ENCODE results near the gene SPATA6L. TPM values are rescaled to one million over a fixed set of nuclear protein-coding genes. Genes with fewer than 3 reads are reported as not detected.

Gene SPATA6L
- total and polyA plus RNA-seq, 2 experiments from 2014 or later, result 1.7 to 1.9 TPM

DNA sequence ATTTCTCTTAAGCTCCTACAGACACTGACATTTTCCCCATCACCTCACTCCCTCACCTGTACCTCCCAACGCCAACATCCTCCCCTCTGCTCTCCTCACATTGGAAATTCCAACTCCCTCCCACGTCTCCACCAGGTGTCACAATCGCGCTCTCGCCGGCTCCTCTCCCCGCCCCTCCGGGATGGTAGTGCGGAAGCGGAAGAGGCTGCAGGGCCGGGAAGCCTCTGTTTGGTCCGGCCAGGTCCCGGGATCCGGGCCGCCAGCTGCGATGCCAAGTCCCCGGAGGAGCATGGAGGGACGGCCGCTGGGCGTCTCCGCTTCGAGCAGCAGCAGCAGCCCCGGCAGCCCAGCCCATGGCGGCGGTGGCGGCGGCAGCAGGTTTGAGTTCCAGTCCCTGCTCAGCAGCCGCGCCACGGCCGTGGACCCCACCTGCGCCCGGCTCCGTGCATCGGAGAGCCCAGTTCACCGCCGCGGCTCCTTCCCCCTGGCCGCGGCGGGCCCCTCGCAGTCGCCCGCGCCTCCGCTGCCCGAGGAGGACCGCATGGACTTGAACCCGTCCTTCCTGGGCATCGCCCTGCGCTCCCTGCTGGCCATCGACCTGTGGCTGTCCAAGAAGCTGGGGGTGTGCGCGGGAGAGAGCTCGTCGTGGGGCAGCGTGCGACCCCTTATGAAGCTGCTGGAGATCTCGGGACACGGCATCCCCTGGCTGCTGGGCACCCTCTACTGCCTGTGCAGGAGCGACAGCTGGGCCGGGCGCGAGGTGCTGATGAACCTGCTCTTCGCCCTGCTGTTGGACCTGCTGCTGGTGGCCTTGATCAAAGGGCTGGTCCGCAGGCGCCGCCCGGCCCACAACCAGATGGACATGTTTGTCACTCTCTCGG, 3.9 kb downstream of the SPATA6L start, which contains the start of gene PLPP6 (continued):
- TF ChIP-seq, protein P1, sequence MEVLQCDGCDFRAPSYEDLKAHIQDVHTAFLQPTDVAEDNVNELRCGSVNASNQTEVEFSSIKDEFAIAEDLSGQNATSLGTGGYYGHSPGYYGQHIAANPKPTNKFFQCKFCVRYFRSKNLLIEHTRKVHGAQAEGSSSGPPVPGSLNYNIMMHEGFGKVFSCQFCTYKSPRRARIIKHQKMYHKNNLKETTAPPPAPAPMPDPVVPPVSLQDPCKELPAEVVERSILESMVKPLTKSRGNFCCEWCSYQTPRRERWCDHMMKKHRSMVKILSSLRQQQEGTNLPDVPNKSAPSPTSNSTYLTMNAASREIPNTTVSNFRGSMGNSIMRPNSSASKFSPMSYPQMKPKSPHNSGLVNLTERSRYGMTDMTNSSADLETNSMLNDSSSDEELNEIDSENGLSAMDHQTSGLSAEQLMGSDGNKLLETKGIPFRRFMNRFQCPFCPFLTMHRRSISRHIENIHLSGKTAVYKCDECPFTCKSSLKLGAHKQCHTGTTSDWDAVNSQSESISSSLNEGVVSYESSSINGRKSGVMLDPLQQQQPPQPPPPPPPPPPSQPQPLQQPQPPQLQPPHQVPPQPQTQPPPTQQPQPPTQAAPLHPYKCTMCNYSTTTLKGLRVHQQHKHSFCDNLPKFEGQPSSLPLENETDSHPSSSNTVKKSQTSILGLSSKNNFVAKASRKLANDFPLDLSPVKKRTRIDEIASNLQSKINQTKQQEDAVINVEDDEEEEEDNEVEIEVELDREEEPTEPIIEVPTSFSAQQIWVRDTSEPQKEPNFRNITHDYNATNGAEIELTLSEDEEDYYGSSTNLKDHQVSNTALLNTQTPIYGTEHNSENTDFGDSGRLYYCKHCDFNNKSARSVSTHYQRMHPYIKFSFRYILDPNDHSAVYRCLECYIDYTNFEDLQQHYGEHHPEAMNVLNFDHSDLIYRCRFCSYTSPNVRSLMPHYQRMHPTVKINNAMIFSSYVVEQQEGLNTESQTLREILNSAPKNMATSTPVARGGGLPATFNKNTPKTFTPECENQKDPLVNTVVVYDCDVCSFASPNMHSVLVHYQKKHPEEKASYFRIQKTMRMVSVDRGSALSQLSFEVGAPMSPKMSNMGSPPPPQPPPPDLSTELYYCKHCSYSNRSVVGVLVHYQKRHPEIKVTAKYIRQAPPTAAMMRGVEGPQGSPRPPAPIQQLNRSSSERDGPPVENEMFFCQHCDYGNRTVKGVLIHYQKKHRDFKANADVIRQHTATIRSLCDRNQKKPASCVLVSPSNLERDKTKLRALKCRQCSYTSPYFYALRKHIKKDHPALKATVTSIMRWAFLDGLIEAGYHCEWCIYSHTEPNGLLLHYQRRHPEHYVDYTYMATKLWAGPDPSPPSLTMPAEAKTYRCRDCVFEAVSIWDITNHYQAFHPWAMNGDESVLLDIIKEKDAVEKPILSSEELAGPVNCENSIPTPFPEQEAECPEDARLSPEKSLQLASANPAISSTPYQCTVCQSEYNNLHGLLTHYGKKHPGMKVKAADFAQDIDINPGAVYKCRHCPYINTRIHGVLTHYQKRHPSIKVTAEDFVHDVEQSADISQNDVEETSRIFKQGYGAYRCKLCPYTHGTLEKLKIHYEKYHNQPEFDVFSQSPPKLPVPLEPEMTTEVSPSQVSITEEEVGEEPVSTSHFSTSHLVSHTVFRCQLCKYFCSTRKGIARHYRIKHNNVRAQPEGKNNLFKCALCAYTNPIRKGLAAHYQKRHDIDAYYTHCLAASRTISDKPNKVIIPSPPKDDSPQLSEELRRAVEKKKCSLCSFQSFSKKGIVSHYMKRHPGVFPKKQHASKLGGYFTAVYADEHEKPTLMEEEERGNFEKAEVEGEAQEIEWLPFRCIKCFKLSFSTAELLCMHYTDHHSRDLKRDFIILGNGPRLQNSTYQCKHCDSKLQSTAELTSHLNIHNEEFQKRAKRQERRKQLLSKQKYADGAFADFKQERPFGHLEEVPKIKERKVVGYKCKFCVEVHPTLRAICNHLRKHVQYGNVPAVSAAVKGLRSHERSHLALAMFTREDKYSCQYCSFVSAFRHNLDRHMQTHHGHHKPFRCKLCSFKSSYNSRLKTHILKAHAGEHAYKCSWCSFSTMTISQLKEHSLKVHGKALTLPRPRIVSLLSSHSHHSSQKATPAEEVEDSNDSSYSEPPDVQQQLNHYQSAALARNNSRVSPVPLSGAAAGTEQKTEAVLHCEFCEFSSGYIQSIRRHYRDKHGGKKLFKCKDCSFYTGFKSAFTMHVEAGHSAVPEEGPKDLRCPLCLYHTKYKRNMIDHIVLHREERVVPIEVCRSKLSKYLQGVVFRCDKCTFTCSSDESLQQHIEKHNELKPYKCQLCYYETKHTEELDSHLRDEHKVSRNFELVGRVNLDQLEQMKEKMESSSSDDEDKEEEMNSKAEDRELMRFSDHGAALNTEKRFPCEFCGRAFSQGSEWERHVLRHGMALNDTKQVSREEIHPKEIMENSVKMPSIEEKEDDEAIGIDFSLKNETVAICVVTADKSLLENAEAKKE (CRISPR knock-in tag; IDR thresholded peaks at IDR 0.05), result no peak
- TF ChIP-seq JUNB (IDR thresholded peaks at IDR 0.05; ENCODE audit: unreplicated experiment) (no peak), EZH2phosphoT487 (IDR thresholded peaks at IDR 0.05; ENCODE audit: unreplicated experiment) (no peak), ZNF114 (CRISPR knock-in tag; IDR thresholded peaks at IDR 0.05) (no peak)
- TF ChIP-seq, protein P2, sequence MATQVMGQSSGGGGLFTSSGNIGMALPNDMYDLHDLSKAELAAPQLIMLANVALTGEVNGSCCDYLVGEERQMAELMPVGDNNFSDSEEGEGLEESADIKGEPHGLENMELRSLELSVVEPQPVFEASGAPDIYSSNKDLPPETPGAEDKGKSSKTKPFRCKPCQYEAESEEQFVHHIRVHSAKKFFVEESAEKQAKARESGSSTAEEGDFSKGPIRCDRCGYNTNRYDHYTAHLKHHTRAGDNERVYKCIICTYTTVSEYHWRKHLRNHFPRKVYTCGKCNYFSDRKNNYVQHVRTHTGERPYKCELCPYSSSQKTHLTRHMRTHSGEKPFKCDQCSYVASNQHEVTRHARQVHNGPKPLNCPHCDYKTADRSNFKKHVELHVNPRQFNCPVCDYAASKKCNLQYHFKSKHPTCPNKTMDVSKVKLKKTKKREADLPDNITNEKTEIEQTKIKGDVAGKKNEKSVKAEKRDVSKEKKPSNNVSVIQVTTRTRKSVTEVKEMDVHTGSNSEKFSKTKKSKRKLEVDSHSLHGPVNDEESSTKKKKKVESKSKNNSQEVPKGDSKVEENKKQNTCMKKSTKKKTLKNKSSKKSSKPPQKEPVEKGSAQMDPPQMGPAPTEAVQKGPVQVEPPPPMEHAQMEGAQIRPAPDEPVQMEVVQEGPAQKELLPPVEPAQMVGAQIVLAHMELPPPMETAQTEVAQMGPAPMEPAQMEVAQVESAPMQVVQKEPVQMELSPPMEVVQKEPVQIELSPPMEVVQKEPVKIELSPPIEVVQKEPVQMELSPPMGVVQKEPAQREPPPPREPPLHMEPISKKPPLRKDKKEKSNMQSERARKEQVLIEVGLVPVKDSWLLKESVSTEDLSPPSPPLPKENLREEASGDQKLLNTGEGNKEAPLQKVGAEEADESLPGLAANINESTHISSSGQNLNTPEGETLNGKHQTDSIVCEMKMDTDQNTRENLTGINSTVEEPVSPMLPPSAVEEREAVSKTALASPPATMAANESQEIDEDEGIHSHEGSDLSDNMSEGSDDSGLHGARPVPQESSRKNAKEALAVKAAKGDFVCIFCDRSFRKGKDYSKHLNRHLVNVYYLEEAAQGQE (IDR thresholded peaks at IDR 0.05; ENCODE audit: unreplicated experiment), result peak; percentile 30
- TF ChIP-seq, protein P3, sequence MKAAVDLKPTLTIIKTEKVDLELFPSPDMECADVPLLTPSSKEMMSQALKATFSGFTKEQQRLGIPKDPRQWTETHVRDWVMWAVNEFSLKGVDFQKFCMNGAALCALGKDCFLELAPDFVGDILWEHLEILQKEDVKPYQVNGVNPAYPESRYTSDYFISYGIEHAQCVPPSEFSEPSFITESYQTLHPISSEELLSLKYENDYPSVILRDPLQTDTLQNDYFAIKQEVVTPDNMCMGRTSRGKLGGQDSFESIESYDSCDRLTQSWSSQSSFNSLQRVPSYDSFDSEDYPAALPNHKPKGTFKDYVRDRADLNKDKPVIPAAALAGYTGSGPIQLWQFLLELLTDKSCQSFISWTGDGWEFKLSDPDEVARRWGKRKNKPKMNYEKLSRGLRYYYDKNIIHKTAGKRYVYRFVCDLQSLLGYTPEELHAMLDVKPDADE (IDR thresholded peaks at IDR 0.05), result peak; percentile 66
